HCT116 (cell line): ENCODE measurements around the gene MAP2K5. TPM values are rescaled to one million over a fixed set of nuclear protein-coding genes. Genes with fewer than 3 reads are reported as not detected.

ENCODE experiments used
- ATAC-seq: fragments of 200-7000 bp; cut with Tn5 transposase; 2 replicates; pipeline ENCODE4 v1.9.1; 2020; ENCODE audit warnings: mild to moderate bottlenecking, moderate library complexity
- BruUV-seq: library from RNA; stranded (reverse); fragments of 400-500 nt; replicated peaks from 2 replicates; lab custom pipeline; 2021; lab: Mats Ljungman, UMichigan
- CTCF ChIA-PET: fragments of 300-600 bp; sonication (Branson Sonifier 250); formaldehyde crosslinking; loops from one replicate; lab custom pipeline; 2021; ENCODE audit warnings: antibody characterized with exemption; lab: Charles Lee
- POLR2A ChIA-PET: fragments of 300-600, 350-600 bp; sonication (Branson Sonifier 250); formaldehyde crosslinking; loops from one replicate; lab custom pipeline; 2021; ENCODE audit warnings: antibody characterized with exemption; lab: Charles Lee
- RAD21 ChIA-PET, 2 experiments: fragments of 300-600 bp; sonication (Branson Sonifier 250); formaldehyde crosslinking; loops; one replicate each; lab custom pipeline; 2023; ENCODE audit warnings: low total read pairs in 2 of 2; ENCODE audit not compliant: uncharacterized antibody in 2 of 2, unreplicated experiment in 2 of 2, low non-redundant PET in 1 of 2; lab: Charles Lee
- DNase-seq: peaks from one replicate; pipeline ENCODE4 v3.0.0-alpha.2; 2010; ENCODE audit warnings: low read depth, low spot score
- H2AFZ ChIP-seq: fragments of 200-600 bp; shearing (Covaris generic), sonication (generic); 2 replicates; pipeline ENCODE4 v1.6.1; 2017; ENCODE audit warnings: low read depth, mixed run types, mixed read lengths, antibody characterized with exemption, low read length; ENCODE audit not compliant: poor library complexity, severe bottlenecking
- H3K27ac ChIP-seq: 2 replicates; pipeline ENCODE4 v1.5.1; 2012; ENCODE audit warnings: low read depth, low read length
- H3K27me3 ChIP-seq: fragments of 200-600 bp; sonication (generic); 2 replicates; pipeline ENCODE4 v1.6.1; 2016; ENCODE audit warnings: mixed run types, low read length, mixed read lengths; ENCODE audit not compliant: insufficient read depth
- H3K36me3 ChIP-seq, 2 experiments: fragments of 200-500 bp in 1 of 2; fragments of 200-600 bp in 1 of 2; sonication (Bioruptor generic) in 1 of 2; sonication (generic) in 1 of 2; 2 replicates each; pipeline versions ENCODE4 v1.5.1 to v1.6.1; 2014 to 2016; ENCODE audit warnings: low read length in 2 of 2, inconsistent platforms in 1 of 2, mixed read lengths in 1 of 2, mixed run types in 1 of 2; ENCODE audit not compliant: insufficient read depth in 2 of 2, control insufficient read depth in 1 of 2
- H3K4me1 ChIP-seq, 2 experiments: fragments of 200-600 bp in 1 of 2; sonication (generic) in 1 of 2; 2 replicates each; pipeline versions ENCODE4 v1.5.1 to v1.6.1; 2012 to 2017; ENCODE audit warnings: low read length in 2 of 2, inconsistent platforms in 1 of 2, mild to moderate bottlenecking in 1 of 2, mixed read lengths in 1 of 2, mixed run types in 1 of 2, moderate library complexity in 1 of 2; ENCODE audit not compliant: insufficient read depth in 2 of 2, control insufficient read depth in 1 of 2
- H3K4me2 ChIP-seq: fragments of 200-600 bp; sonication (generic); 2 replicates; pipeline ENCODE4 v1.6.1; 2017; ENCODE audit warnings: mixed run types, low read length, mixed read lengths
- H3K4me3 ChIP-seq, 2 experiments: fragments of 200-600 bp in 1 of 2; sonication (generic) in 1 of 2; replicated peaks in 1 of 2; 2 replicates each; pipeline ENCODE4 v1.5.1; 2011 to 2016; ENCODE audit warnings: low read length in 2 of 2, control low read depth in 1 of 2, low read depth in 1 of 2, mild to moderate bottlenecking in 1 of 2, mixed read lengths in 1 of 2, mixed run types in 1 of 2
- H3K79me2 ChIP-seq: fragments of 200-600 bp; sonication (generic); 2 replicates; pipeline ENCODE4 v1.6.1; 2017; ENCODE audit warnings: mild to moderate bottlenecking, mixed run types, low read length, moderate library complexity, mixed read lengths; ENCODE audit not compliant: insufficient read depth
- H3K9ac ChIP-seq: fragments of 200-600 bp; sonication (generic); 2 replicates; pipeline ENCODE4 v1.6.1; 2016; ENCODE audit warnings: low read length, mixed read lengths
- H3K9me2 ChIP-seq: fragments of 200-600 bp; sonication (generic), shearing (Covaris generic); 2 replicates; pipeline ENCODE4 v1.6.1; 2017; ENCODE audit warnings: mixed run types, mild to moderate bottlenecking, moderate library complexity; ENCODE audit not compliant: insufficient read depth
- H3K9me3 ChIP-seq, 2 experiments: fragments of 200-500 bp in 1 of 2; fragments of 200-600 bp in 1 of 2; sonication (Bioruptor generic) in 1 of 2; sonication (generic) in 1 of 2; 2 replicates each; pipeline ENCODE4 v1.6.1; 2014 to 2017; ENCODE audit warnings: low read length in 2 of 2, mixed read lengths in 2 of 2, inconsistent platforms in 1 of 2, low read depth in 1 of 2, mild to moderate bottlenecking in 1 of 2, mixed run types in 1 of 2, moderate library complexity in 1 of 2; ENCODE audit not compliant: control insufficient read depth in 1 of 2, insufficient read depth in 1 of 2
- H4K20me1 ChIP-seq: fragments of 200-600 bp; sonication (generic), shearing (Covaris generic); 2 replicates; pipeline ENCODE4 v1.6.1; 2017; ENCODE audit warnings: mixed run types, mild to moderate bottlenecking, moderate library complexity; ENCODE audit not compliant: insufficient read depth
- CBX3 ChIP-seq: IDR thresholded peaks from 2 replicates; pipeline ENCODE4 v1.6.1; 2012; ENCODE audit warnings: low read depth
- CEBPB ChIP-seq: IDR thresholded peaks from 2 replicates; pipeline ENCODE4 v1.6.1; 2012; ENCODE audit warnings: low read depth
- EGR1 ChIP-seq: IDR thresholded peaks from 2 replicates; pipeline ENCODE4 v1.6.1; 2012; ENCODE audit warnings: low read depth
- ELF1 ChIP-seq: IDR thresholded peaks from 2 replicates; pipeline ENCODE4 v1.6.1; 2012; ENCODE audit warnings: low read depth, borderline replicate concordance
- REST ChIP-seq: IDR thresholded peaks from 2 replicates; pipeline ENCODE4 v1.6.1; 2012; ENCODE audit warnings: low read depth
- SIN3A ChIP-seq: IDR thresholded peaks from 2 replicates; pipeline ENCODE4 v1.6.1; 2012; ENCODE audit warnings: low read depth
- ZBTB33 ChIP-seq: IDR thresholded peaks from 2 replicates; pipeline ENCODE4 v1.6.1; 2011; ENCODE audit warnings: mild to moderate bottlenecking, low read length, moderate library complexity; ENCODE audit not compliant: insufficient replicate concordance; ENCODE audit errors: extremely low read depth
- ZFX ChIP-seq: fragments of 450-650 bp; IDR thresholded peaks from 2 replicates; pipeline ENCODE4 v1.6.1; 2017
- ZNF274 ChIP-seq: fragments of 200-500 bp; sonication (Bioruptor generic); IDR thresholded peaks from 2 replicates; pipeline ENCODE4 v1.6.1; 2014; ENCODE audit warnings: mild to moderate bottlenecking, low read depth, low read length, inconsistent platforms
- intact Hi-C: fragments of 100-400 bp; cut with micrococcal nuclease; formaldehyde crosslinking; loops from 2 replicates; pipeline ENCODE4 v1.10.0; 2022
- total RNA-seq: library from RNA; stranded (reverse); gene quantifications from one replicate; pipeline ENCODE4 v1.2.1, GENCODE V29; 2021; ENCODE audit not compliant: unreplicated experiment

The MAP2K5 gene
- total RNA-seq, 1 experiment from 2014 or later = 15.6 TPM

GRCh38 chr15:67495585-67495984 lies 46.9 kb upstream of the MAP2K5 start:
- Histone ChIP-seq H3K27ac (no peak overlapping the region), H3K79me2 (no peaks in the 10 kb centered on the region), H3K4me2 (no peak overlapping the region), H3K36me3 (no peaks in the 10 kb centered on the region), H3K9ac (no peak overlapping the region), H3K9me3 (no peaks in the 10 kb centered on the region), H4K20me1 (no peaks in the 10 kb centered on the region; the same call in 1 of the 2 replicates), H3K27me3 (no peaks in the 10 kb centered on the region), H3K4me3 (no peak overlapping the region), H3K9me2 (no peaks in the 10 kb centered on the region), H2AFZ (no peak overlapping the region), H3K4me1 (no peaks in the 10 kb centered on the region)
- ATAC-seq = no peak
- ChIA-PET POLR2A (no interaction called here), CTCF (no interaction called here), RAD21 (no interaction called here)
- intact Hi-C loops = no loop called here
- no peak for DNase-seq
- TF ChIP-seq EGR1 (no peak), CEBPB (no peak), ZFX (no peak), CBX3 (no peak), ZBTB33 (no peak), ZNF274 (no peak), ELF1 (no peak), REST (no peak), SIN3A (no peak)
- BruUV-seq = no TSS peak
